ENCODE measurements around the gene SKIC3.
A peak's percentile ranks its signal among the peaks of the same experiment; 100 is the strongest.

SKIC3 gene

GRCh38 chr5:95583992-95584391 lies 29.2 kb upstream of the SKIC3 start:
- no peak overlapping the region for H3K4me3 ChIP-seq (ENCODE audit: low read depth, low read length)
- no peak for DNase-seq (ENCODE audit: low read depth)
- no peak for TF ChIP-seq CTCF (conservative IDR thresholded peaks at IDR 0.05; ENCODE audit: low read depth, low read length)

DNA sequence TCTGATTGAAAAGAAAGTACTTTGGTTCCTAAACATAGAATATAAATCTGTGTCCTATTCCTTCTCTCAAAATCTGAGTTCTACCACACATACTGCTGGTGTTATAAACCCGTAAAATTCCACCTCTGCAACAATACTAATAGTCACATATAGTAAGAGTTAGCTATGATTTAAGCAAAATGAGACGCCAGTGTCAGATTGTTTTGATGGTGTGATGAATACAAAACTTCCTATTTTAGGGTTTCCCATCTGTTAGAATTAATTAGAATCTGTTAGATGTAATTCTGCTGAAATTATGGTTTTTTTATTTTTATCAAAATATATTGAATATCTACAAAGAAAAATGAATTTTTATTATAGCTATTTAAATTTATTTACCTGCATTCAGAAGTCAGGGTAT lies 26.8 kb upstream of the SKIC3 start:
- H3K4me3 ChIP-seq (ENCODE audit: low read depth, low read length): no peak overlapping the region
- no peak for TF ChIP-seq CTCF (conservative IDR thresholded peaks at IDR 0.05; ENCODE audit: low read depth, low read length)
- no peak for DNase-seq (ENCODE audit: low read depth)

DNA sequence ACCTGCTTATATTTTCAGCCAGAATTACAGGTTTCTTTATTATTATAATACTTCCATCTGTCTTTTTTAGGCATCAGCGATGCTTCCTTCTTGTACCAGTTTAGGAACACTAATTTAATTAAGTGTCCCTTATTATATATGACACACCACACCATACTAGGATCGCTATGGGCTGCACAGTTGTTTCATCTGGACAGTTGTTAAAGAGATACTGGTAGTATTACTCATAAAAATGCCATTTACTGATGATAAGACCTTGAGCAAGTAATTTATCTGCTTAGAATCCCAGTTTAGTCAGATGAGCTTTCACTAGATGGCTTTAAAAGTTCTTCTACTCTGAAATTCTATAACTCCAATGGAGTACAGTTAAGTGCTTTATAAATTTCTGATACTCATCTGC lies 17.2 kb upstream of the SKIC3 start:
- no peak overlapping the region for H3K4me3 ChIP-seq (ENCODE audit: low read depth, low read length)
- no peak for TF ChIP-seq CTCF (conservative IDR thresholded peaks at IDR 0.05; ENCODE audit: low read depth, low read length)
- DNase-seq (ENCODE audit: low read depth): peak; percentile 3

DNA sequence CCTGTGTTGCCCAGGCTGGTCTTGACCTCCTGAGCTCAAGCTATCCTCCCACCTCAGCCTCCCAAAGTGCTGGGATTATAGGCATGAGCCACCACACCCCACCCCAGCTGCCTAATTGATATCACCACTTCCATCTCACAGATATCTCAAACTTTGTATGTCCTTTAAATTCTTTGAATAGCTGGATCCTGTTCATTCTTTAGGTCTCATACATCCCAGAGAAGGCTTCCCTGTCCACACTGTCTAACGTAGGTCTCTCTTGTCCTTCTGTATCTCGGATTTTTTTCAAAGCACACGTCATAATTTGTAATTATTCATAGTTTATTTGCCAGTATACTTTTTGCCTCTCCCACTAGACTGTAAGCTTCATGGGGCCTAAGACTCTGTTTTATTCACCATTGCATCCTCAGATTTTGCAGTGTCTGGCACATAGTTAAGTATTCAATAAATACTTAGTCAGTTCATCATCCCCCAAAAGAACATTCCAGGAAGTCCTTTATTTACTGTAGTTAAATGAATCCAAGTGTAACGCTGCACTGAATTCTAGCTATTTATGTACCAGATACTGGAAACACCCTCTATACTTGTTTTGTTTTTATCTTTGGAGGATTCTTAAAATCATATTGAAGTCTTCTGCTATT lies 10.6 kb upstream of the SKIC3 start:
- DNase-seq (ENCODE audit: low read depth): peak; percentile 57

DNA sequence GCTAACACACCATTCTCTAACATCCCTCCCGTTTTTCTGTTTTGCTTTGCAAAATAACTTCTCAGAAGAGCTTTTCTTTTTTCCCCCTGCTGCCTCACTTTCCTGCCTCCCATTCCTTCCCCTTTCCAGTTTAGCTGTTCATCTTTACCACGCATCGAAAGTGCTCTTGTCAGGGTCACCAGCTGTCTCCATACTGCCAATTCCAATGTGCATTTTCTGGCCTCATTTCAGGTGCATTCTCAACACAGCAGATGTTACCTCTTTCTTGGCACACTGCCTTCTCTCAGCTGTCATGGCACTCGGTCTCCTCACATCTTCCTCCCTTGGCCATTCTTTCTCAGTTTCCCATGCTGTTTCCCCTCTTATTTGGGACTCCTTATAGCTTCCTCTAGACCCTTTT lies 9.7 kb upstream of the SKIC3 start:
- H3K4me3 ChIP-seq (ENCODE audit: low read depth, low read length): no peak overlapping the region
- TF ChIP-seq CTCF (conservative IDR thresholded peaks at IDR 0.05; ENCODE audit: low read depth, low read length): no peak
- peak; percentile 25 for DNase-seq (ENCODE audit: low read depth)

More for the DNA sequence above, 10.6 kb upstream of the SKIC3 start:
- H3K4me3 ChIP-seq (ENCODE audit: low read depth, low read length): no peak overlapping the region
- no peak for TF ChIP-seq CTCF (conservative IDR thresholded peaks at IDR 0.05; ENCODE audit: low read depth, low read length)

GRCh38 chr5:95563367-95563766 lies 8.6 kb upstream of the SKIC3 start:
- TF ChIP-seq CTCF (conservative IDR thresholded peaks at IDR 0.05; ENCODE audit: low read depth, low read length): no peak
- DNase-seq (ENCODE audit: low read depth): no peak
- H3K4me3 ChIP-seq (ENCODE audit: low read depth, low read length): no peak overlapping the region

DNA sequence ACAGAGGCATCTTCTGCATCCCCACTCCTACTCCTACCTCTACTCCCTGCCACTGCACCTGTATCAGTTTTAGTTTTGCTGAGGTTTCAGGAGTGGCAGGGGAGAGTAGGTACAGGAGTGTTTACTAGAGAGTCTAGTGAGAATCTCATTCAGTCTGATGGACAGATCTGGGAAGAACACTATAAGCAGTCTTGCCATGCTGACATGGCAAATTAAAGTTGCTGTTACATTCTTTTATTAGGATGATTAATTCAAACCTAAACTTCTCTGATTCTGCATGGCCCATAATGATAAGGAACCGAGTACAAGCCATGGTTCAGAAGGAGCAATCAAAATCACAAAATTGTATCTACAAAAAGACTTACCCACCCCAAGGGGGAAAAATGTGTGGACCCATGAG lies 7.5 kb upstream of the SKIC3 start:
- DNase-seq (ENCODE audit: low read depth): no peak
- no peak overlapping the region for H3K4me3 ChIP-seq (ENCODE audit: low read depth, low read length)

More for the DNA sequence above, 7.5 kb upstream of the SKIC3 start:
- TF ChIP-seq CTCF (conservative IDR thresholded peaks at IDR 0.05; ENCODE audit: low read depth, low read length): no peak

Data from choroid plexus epithelial cell (primary cell).